ENCODE data around the gene VPS26C. TPM values are rescaled to one million over a fixed set of nuclear protein-coding genes. Genes with fewer than 3 reads are reported as not detected.
A peak's percentile ranks its signal among the peaks of the same experiment; 100 is the strongest.

Gene VPS26C
- total RNA-seq, 1 experiment from 2014 or later = 58.0 TPM

DNA sequence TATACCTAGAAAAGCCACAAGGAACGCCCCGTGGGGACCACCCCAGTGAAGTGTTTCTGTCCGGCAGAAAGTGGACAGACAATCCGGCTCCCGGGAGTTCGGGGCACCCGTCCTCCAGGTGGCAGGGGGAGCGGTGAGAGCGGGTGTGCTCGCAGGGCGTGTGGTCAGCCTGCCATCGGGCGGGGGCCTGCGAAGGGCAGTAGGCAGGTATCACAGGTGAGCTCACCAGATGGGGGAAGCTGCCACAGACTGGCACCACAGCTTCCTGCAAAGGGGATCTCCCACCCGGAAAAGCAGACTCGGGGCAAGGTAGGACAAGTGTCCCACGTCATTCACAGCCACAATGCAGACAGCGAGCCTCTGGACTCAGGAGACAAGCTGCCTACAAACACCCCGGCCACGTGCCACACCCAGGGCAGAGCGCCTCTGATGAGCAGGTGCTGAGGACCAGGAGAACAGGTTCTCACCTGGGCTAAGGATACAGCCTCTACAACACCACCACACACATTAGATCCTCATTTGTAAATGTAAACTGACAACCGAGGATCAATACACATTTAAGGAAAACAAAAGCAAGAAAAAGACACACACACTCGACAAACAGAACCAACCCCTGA, 36.4 kb downstream of the VPS26C start:
- Histone ChIP-seq H3K4me2 (ENCODE audit: insufficient read depth, insufficient read length, low read length) (no peak overlapping the region), H4K5ac (ENCODE audit: insufficient read length, low read depth, low read length) (no peak overlapping the region), H2BK120ac (ENCODE audit: low read depth, low read length, poor library complexity, severe bottlenecking) (no peak overlapping the region), H3K56ac (ENCODE audit: insufficient read length, low read depth, low read length) (no peak overlapping the region), H4K20me1 (ENCODE audit: control insufficient read depth, insufficient read depth, insufficient read length) (no peaks in the 10 kb centered on the region), H3K4ac (ENCODE audit: low read depth, low read length) (no peak overlapping the region), H3K4me1 (ENCODE audit: insufficient read depth, low read length) (no peaks in the 10 kb centered on the region), H3K14ac (ENCODE audit: insufficient read depth, low read length) (no peak overlapping the region), H3T11ph (ENCODE audit: low read length) (no peak overlapping the region), H3K9me3 (ENCODE audit: control insufficient read depth, low read depth, low read length) (no peaks in the 10 kb centered on the region), H3K27ac (ENCODE audit: insufficient read length, low read depth, low read length) (no peak overlapping the region), H2AK5ac (ENCODE audit: insufficient read length, low read length) (no peak overlapping the region), H3K23me2 (ENCODE audit: insufficient read length, low read depth, low read length, poor library complexity, severe bottlenecking) (no peaks in the 10 kb centered on the region), H4K91ac (ENCODE audit: insufficient read length, low read depth, low read length) (no peak overlapping the region), H2BK20ac (ENCODE audit: low read depth, low read length, poor library complexity, severe bottlenecking) (no peak overlapping the region), H3K18ac (ENCODE audit: insufficient read length, low read depth, low read length) (no peak overlapping the region), H2AFZ (ENCODE audit: low read length) (no peak overlapping the region), H2BK15ac (ENCODE audit: low read depth, low read length) (no peak overlapping the region), H3K79me2 (ENCODE audit: insufficient read depth, low read length) (no peaks in the 10 kb centered on the region), H3K9ac (ENCODE audit: extremely low read depth, insufficient read length, low read length) (no peak overlapping the region), H3K79me1 (ENCODE audit: insufficient read depth, low read depth, low read length, poor library complexity, severe bottlenecking) (no peaks in the 10 kb centered on the region), H4K8ac (replicated peaks; ENCODE audit: insufficient read length, low read depth, low read length) (no peak overlapping the region), H2BK12ac (ENCODE audit: insufficient read length, low read depth, low read length) (no peak overlapping the region), H3K23ac (ENCODE audit: insufficient read length, low read depth, low read length) (no peak overlapping the region), H3K27me3 (ENCODE audit: insufficient read depth, low read length) (no peaks in the 10 kb centered on the region), H2BK5ac (ENCODE audit: insufficient read length, low read length) (no peak overlapping the region)
- Mint-ChIP-seq H3K27me3 (ENCODE audit: low read depth) (no peaks in the 10 kb centered on the region), H3K9me3 (no peaks in the 10 kb centered on the region), H3K27ac (peak overlapping the region in 2 of 3 experiments; percentile 59; a peak in 4 of 7 replicates), H3K4me1 (no peaks in the 10 kb centered on the region), H3K4me3 (no peak overlapping the region), H3K36me3 (ENCODE audit: insufficient read depth in 1 of 3, low read depth in 3 of 3) (peaks cover 46 to 76% (median 72%) of the 10 kb centered on the region in 3 experiments)
- WGBS (ENCODE audit: extremely low coverage, insufficient read length, low lambda C conversion rate) = no CpG with 5 or more reads among the region's 23 CpGs
- TF ChIP-seq, protein P1, sequence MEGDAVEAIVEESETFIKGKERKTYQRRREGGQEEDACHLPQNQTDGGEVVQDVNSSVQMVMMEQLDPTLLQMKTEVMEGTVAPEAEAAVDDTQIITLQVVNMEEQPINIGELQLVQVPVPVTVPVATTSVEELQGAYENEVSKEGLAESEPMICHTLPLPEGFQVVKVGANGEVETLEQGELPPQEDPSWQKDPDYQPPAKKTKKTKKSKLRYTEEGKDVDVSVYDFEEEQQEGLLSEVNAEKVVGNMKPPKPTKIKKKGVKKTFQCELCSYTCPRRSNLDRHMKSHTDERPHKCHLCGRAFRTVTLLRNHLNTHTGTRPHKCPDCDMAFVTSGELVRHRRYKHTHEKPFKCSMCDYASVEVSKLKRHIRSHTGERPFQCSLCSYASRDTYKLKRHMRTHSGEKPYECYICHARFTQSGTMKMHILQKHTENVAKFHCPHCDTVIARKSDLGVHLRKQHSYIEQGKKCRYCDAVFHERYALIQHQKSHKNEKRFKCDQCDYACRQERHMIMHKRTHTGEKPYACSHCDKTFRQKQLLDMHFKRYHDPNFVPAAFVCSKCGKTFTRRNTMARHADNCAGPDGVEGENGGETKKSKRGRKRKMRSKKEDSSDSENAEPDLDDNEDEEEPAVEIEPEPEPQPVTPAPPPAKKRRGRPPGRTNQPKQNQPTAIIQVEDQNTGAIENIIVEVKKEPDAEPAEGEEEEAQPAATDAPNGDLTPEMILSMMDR (conservative IDR thresholded peaks at IDR 0.05) = no peak
- DNase-seq = no peak

Measured in H9 (cell line).